ENCODE data around the gene LRRC28. TPM values are rescaled to one million over a fixed set of nuclear protein-coding genes. Genes with fewer than 3 reads are reported as not detected.

LRRC28 gene
- total RNA-seq, 1 experiment from 2014 or later, result 28.4 TPM

DNA sequence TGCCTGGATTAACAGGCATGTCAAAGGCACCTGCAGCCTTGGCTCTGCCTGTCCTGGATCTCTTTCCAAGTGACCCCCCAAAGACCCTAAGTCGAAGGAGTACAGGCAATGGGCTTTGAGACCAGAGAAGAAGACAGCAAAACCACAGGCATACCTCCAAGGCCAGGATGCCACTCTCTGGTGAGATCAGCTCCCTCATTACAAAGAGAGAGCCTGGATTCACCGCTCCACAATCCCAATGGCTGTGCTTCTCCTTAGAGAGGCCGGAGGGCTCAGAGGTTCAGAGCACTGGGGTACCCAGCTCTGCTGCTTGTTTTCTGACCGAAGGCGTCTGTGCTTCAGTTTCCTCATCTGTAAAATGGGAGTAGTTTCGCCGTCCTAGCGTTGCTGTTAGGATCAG, 160.0 kb downstream of the LRRC28 start:
- H3K4me1 ChIP-seq (ENCODE audit: insufficient read depth, low read length, poor library complexity, severe bottlenecking), result peaks cover 20% of the 10 kb centered on the region
- TF ChIP-seq CTCF (conservative IDR thresholded peaks at IDR 0.05; ENCODE audit: low read depth, low read length) (no peak), EZH2 (IDR thresholded peaks at IDR 0.05; ENCODE audit: borderline replicate concordance, low read depth, low read length, poor library complexity, severe bottlenecking) (no peak)
- intact Hi-C loops (cut with micrococcal nuclease; ENCODE audit: unreplicated experiment), result no loop called here
- POLR2A ChIA-PET (ENCODE audit: low non-redundant PET), result no interaction called here
- H3K4me3 ChIP-seq (ENCODE audit: low read depth, low read length, poor library complexity, severe bottlenecking), result no peak overlapping the region
- no TSS peak for BruUV-seq (replicated peaks)
- DNase-seq (ENCODE audit: low spot score), result no peak
- no peaks in the 10 kb centered on the region for H3K36me3 ChIP-seq (ENCODE audit: insufficient read depth, low read length, poor library complexity, severe bottlenecking)
- no peak overlapping the region for H3K27ac ChIP-seq (ENCODE audit: low read depth, low read length, poor library complexity, severe bottlenecking)
- CTCF ChIA-PET, result no interaction called here
- no peaks in the 10 kb centered on the region for H3K9me3 ChIP-seq (ENCODE audit: low read depth, low read length, poor library complexity, severe bottlenecking)
- H3K27me3 ChIP-seq (replicated peaks; ENCODE audit: insufficient read depth, low read depth, low read length, poor library complexity), result no peaks in the 10 kb centered on the region

GRCh38 chr15:99412082-99412481, 160.8 kb downstream of the LRRC28 start:
- no peak for DNase-seq (ENCODE audit: low spot score)
- H3K4me1 ChIP-seq (ENCODE audit: insufficient read depth, low read length, poor library complexity, severe bottlenecking), result peaks cover 20% of the 10 kb centered on the region
- no peaks in the 10 kb centered on the region for H3K36me3 ChIP-seq (ENCODE audit: insufficient read depth, low read length, poor library complexity, severe bottlenecking)
- H3K9me3 ChIP-seq (ENCODE audit: low read depth, low read length, poor library complexity, severe bottlenecking), result no peaks in the 10 kb centered on the region
- no peak for TF ChIP-seq CTCF (conservative IDR thresholded peaks at IDR 0.05; ENCODE audit: low read depth, low read length)
- no peak for TF ChIP-seq EZH2 (IDR thresholded peaks at IDR 0.05; ENCODE audit: borderline replicate concordance, low read depth, low read length, poor library complexity, severe bottlenecking)
- no peaks in the 10 kb centered on the region for H3K27me3 ChIP-seq (replicated peaks; ENCODE audit: insufficient read depth, low read depth, low read length, poor library complexity)
- intact Hi-C loops (cut with micrococcal nuclease; ENCODE audit: unreplicated experiment), result no loop called here
- no peak overlapping the region for H3K27ac ChIP-seq (ENCODE audit: low read depth, low read length, poor library complexity, severe bottlenecking)
- no TSS peak for BruUV-seq (replicated peaks)
- ChIA-PET POLR2A (ENCODE audit: low non-redundant PET) (no interaction called here), CTCF (no interaction called here)
- no peak overlapping the region for H3K4me3 ChIP-seq (ENCODE audit: low read depth, low read length, poor library complexity, severe bottlenecking)

- ChIA-PET CTCF (no interaction called here), POLR2A (ENCODE audit: low non-redundant PET) (no interaction called here)
- TF ChIP-seq CTCF (conservative IDR thresholded peaks at IDR 0.05; ENCODE audit: low read depth, low read length), result no peak
- no peak for TF ChIP-seq EZH2 (IDR thresholded peaks at IDR 0.05; ENCODE audit: borderline replicate concordance, low read depth, low read length, poor library complexity, severe bottlenecking)
- H3K9me3 ChIP-seq (ENCODE audit: low read depth, low read length, poor library complexity, severe bottlenecking), result no peaks in the 10 kb centered on the region
- no peak for DNase-seq (ENCODE audit: low spot score)
- BruUV-seq (replicated peaks), result no TSS peak
- no peaks in the 10 kb centered on the region for H3K36me3 ChIP-seq (ENCODE audit: insufficient read depth, low read length, poor library complexity, severe bottlenecking)
- no peak overlapping the region for H3K27ac ChIP-seq (ENCODE audit: low read depth, low read length, poor library complexity, severe bottlenecking)
- peaks cover 19% of the 10 kb centered on the region for H3K4me1 ChIP-seq (ENCODE audit: insufficient read depth, low read length, poor library complexity, severe bottlenecking)
- intact Hi-C loops (cut with micrococcal nuclease; ENCODE audit: unreplicated experiment), result no loop called here
- no peak overlapping the region for H3K4me3 ChIP-seq (ENCODE audit: low read depth, low read length, poor library complexity, severe bottlenecking)
- no peaks in the 10 kb centered on the region for H3K27me3 ChIP-seq (replicated peaks; ENCODE audit: insufficient read depth, low read depth, low read length, poor library complexity)
These were observed 161.3 kb downstream of the LRRC28 start for GRCh38 chr15:99412626-99413025.
